IgD-negative memory B cell (primary cell): ENCODE measurements around the gene NFS1. TPM values are rescaled to one million over a fixed set of nuclear protein-coding genes. Genes with fewer than 3 reads are reported as not detected.
A peak's percentile ranks its signal among the peaks of the same experiment; 100 is the strongest.

Experiments
- H3K27ac Mint-ChIP-seq, 3 donors: one replicate each; pipeline ENCODE4 v1.8.0; 2020 to 2022; ENCODE audit warnings: mild to moderate bottlenecking in 3 of 3, mixed read lengths in 3 of 3, moderate library complexity in 1 of 3
- H3K27me3 Mint-ChIP-seq: one replicate; pipeline ENCODE4 v1.8.0; 2021; ENCODE audit warnings: mixed read lengths
- H3K36me3 Mint-ChIP-seq: one replicate; pipeline ENCODE4 v1.8.0; 2020; ENCODE audit warnings: mild to moderate bottlenecking, mixed read lengths
- H3K4me1 Mint-ChIP-seq, 3 donors: one replicate each; pipeline ENCODE4 v1.8.0; 2020 to 2022; ENCODE audit warnings: mixed read lengths in 3 of 3, mild to moderate bottlenecking in 1 of 3
- H3K4me3 Mint-ChIP-seq, 4 donors: one replicate each; pipeline ENCODE4 v1.8.0; 2020 to 2022; ENCODE audit warnings: mild to moderate bottlenecking in 4 of 4, mixed read lengths in 4 of 4, moderate library complexity in 3 of 4
- H3K9me3 Mint-ChIP-seq, 3 donors: one replicate each; pipeline ENCODE4 v1.8.0; 2020 to 2021; ENCODE audit warnings: mixed read lengths in 3 of 3, mild to moderate bottlenecking in 1 of 3
- polyA plus RNA-seq: library from polyadenylated mRNA; unstranded; fragments of 300-500 nt; fragmentation: Illumina TruSeq; gene quantifications from one replicate; pipeline ENCODE4 v1.2.3, GENCODE V29; 2021

Gene NFS1
- polyA plus RNA-seq, 1 donor from 2014 or later = 18.1 TPM

- no peak overlapping the region for H3K4me3 Mint-ChIP-seq
These were observed 63.1 kb downstream of the NFS1 start for GRCh38 chr20:35636095-35636494.

GRCh38 chr20:35635652-35636051 is 63.5 kb downstream of the NFS1 start:
- no peaks in the 10 kb centered on the region for H3K9me3 Mint-ChIP-seq

More at GRCh38 chr20:35636095-35636494, 63.1 kb downstream of the NFS1 start:
- Mint-ChIP-seq H3K36me3 (peaks cover 1% of the 10 kb centered on the region), H3K27me3 (no peaks in the 10 kb centered on the region), H3K4me1 (peaks cover 18 to 27% (median 21%) of the 10 kb centered on the region in 3 donors), H3K9me3 (no peaks in the 10 kb centered on the region), H3K27ac (peak overlapping the region in 1 of 3 donors; percentile 74)

GRCh38 chr20:35632539-35633115 is 66.5 kb downstream of the NFS1 start:
- Mint-ChIP-seq H3K36me3 (peaks cover 4% of the 10 kb centered on the region), H3K4me1 (peaks cover 5 to 7% (median 6%) of the 10 kb centered on the region in 3 donors), H3K4me3 (no peak overlapping the region), H3K27ac (peak overlapping the region in 1 of 3 donors; percentile 73), H3K27me3 (no peaks in the 10 kb centered on the region), H3K9me3 (no peaks in the 10 kb centered on the region)

More at GRCh38 chr20:35635652-35636051, 63.5 kb downstream of the NFS1 start:
- peaks cover 18 to 25% (median 21%) of the 10 kb centered on the region in 3 donors for H3K4me1 Mint-ChIP-seq
- peaks cover 1% of the 10 kb centered on the region for H3K36me3 Mint-ChIP-seq
- H3K4me3 Mint-ChIP-seq = no peak overlapping the region
- H3K27me3 Mint-ChIP-seq = no peaks in the 10 kb centered on the region
- H3K27ac Mint-ChIP-seq = peak overlapping the region in 2 of 3 donors; percentile 74 to 86

GRCh38 chr20:35630636-35631035 is 68.5 kb downstream of the NFS1 start:
- Mint-ChIP-seq H3K4me3 (no peak overlapping the region), H3K4me1 (peaks cover 2 to 5% (median 4%) of the 10 kb centered on the region in 3 donors), H3K9me3 (no peaks in the 10 kb centered on the region), H3K36me3 (peaks cover 8% of the 10 kb centered on the region), H3K27ac (no peak overlapping the region), H3K27me3 (no peaks in the 10 kb centered on the region)

- Mint-ChIP-seq H3K9me3 (no peaks in the 10 kb centered on the region), H3K36me3 (peaks cover 8% of the 10 kb centered on the region), H3K4me1 (peaks cover 0 to 3% (median 0%) of the 10 kb centered on the region in 3 donors), H3K27ac (no peak overlapping the region), H3K27me3 (no peaks in the 10 kb centered on the region), H3K4me3 (no peak overlapping the region)
These were observed 69.6 kb downstream of the NFS1 start for GRCh38 chr20:35629427-35630145.

- no peak overlapping the region for H3K27ac Mint-ChIP-seq
- H3K36me3 Mint-ChIP-seq = peaks cover 7% of the 10 kb centered on the region
- H3K27me3 Mint-ChIP-seq = no peaks in the 10 kb centered on the region
- no peak overlapping the region for H3K4me3 Mint-ChIP-seq
- H3K9me3 Mint-ChIP-seq = no peaks in the 10 kb centered on the region
- no peaks in the 10 kb centered on the region for H3K4me1 Mint-ChIP-seq
These were observed 72.0 kb downstream of the NFS1 start for GRCh38 chr20:35627121-35627520.

- no peaks in the 10 kb centered on the region for H3K27me3 Mint-ChIP-seq
- no peaks in the 10 kb centered on the region for H3K4me1 Mint-ChIP-seq
- H3K36me3 Mint-ChIP-seq = peaks cover 7% of the 10 kb centered on the region
- H3K4me3 Mint-ChIP-seq = no peak overlapping the region
- no peaks in the 10 kb centered on the region for H3K9me3 Mint-ChIP-seq
- H3K27ac Mint-ChIP-seq = no peak overlapping the region
These were observed 72.7 kb downstream of the NFS1 start for GRCh38 chr20:35626386-35627001.

GRCh38 chr20:35625584-35626385 is 73.4 kb downstream of the NFS1 start:
- H3K36me3 Mint-ChIP-seq = peaks cover 7% of the 10 kb centered on the region
- no peak overlapping the region for H3K27ac Mint-ChIP-seq
- no peaks in the 10 kb centered on the region for H3K9me3 Mint-ChIP-seq

GRCh38 chr20:35621560-35621946 is 77.6 kb downstream of the NFS1 start:
- Mint-ChIP-seq H3K36me3 (peaks cover 4% of the 10 kb centered on the region), H3K27ac (peak overlapping the region in 2 of 3 donors; percentile 23 to 63), H3K27me3 (peaks cover 13% of the 10 kb centered on the region), H3K4me3 (no peak overlapping the region), H3K4me1 (peaks cover 12 to 19% (median 16%) of the 10 kb centered on the region in 3 donors), H3K9me3 (no peaks in the 10 kb centered on the region)

More at GRCh38 chr20:35625584-35626385, 73.4 kb downstream of the NFS1 start:
- H3K4me1 Mint-ChIP-seq = no peaks in the 10 kb centered on the region
- no peaks in the 10 kb centered on the region for H3K27me3 Mint-ChIP-seq
- no peak overlapping the region for H3K4me3 Mint-ChIP-seq

- H3K4me1 Mint-ChIP-seq = peaks cover 12 to 21% (median 20%) of the 10 kb centered on the region in 3 donors
- H3K27ac Mint-ChIP-seq = peak overlapping the region in 1 of 3 donors; percentile 23
- peaks cover 4% of the 10 kb centered on the region for H3K36me3 Mint-ChIP-seq
- peak overlapping the region in 2 of 4 donors; percentile 63 to 68 for H3K4me3 Mint-ChIP-seq
- H3K27me3 Mint-ChIP-seq = peaks cover 13% of the 10 kb centered on the region
- no peaks in the 10 kb centered on the region for H3K9me3 Mint-ChIP-seq
These were observed 78.2 kb downstream of the NFS1 start for GRCh38 chr20:35620818-35621559.

GRCh38 chr20:35619196-35620095 is 79.7 kb downstream of the NFS1 start:
- Mint-ChIP-seq H3K9me3 (no peaks in the 10 kb centered on the region), H3K36me3 (no peaks in the 10 kb centered on the region), H3K27me3 (peaks cover 15% of the 10 kb centered on the region), H3K27ac (peak overlapping the region; percentile 87 to 96 (median 89)), H3K4me1 (peaks cover 15 to 24% (median 21%) of the 10 kb centered on the region in 3 donors), H3K4me3 (peak overlapping the region; percentile 81 to 96 (median 92))

- H3K4me3 Mint-ChIP-seq = peak overlapping the region; percentile 81 to 96 (median 92)
- H3K4me1 Mint-ChIP-seq = peaks cover 15 to 26% (median 21%) of the 10 kb centered on the region in 3 donors
- no peaks in the 10 kb centered on the region for H3K9me3 Mint-ChIP-seq
- H3K36me3 Mint-ChIP-seq = no peaks in the 10 kb centered on the region
- peak overlapping the region in 2 of 3 donors; percentile 87 to 96 for H3K27ac Mint-ChIP-seq
- peaks cover 15% of the 10 kb centered on the region for H3K27me3 Mint-ChIP-seq
These were observed 80.7 kb downstream of the NFS1 start for GRCh38 chr20:35618263-35619131.
